WI38 (cell line): ENCODE data around the gene RPS6KA3.

Source experiments
- H3K4me3 ChIP-seq: 2 replicates; pipeline ENCODE4 v1.5.1; 2011; ENCODE audit warnings: low read depth, mild to moderate bottlenecking, control low read depth, low read length
- CTCF ChIP-seq: IDR thresholded peaks from 2 replicates; pipeline ENCODE4 v1.5.1; 2012; ENCODE audit warnings: low read depth, mild to moderate bottlenecking, control low read depth, low read length

The RPS6KA3 gene

GRCh38 chrX:20231598-20231997, 35.1 kb downstream of the RPS6KA3 start:
- no peak overlapping the region for H3K4me3 ChIP-seq
- TF ChIP-seq CTCF: no peak

GRCh38 chrX:20230406-20230805, 36.3 kb downstream of the RPS6KA3 start:
- no peak for TF ChIP-seq CTCF
- no peak overlapping the region for H3K4me3 ChIP-seq

- TF ChIP-seq CTCF: no peak
- no peak overlapping the region for H3K4me3 ChIP-seq
These were observed 37.6 kb downstream of the RPS6KA3 start for GRCh38 chrX:20229155-20229554.

GRCh38 chrX:20228245-20228644, 38.5 kb downstream of the RPS6KA3 start:
- TF ChIP-seq CTCF: no peak
- H3K4me3 ChIP-seq: no peak overlapping the region

- no peak overlapping the region for H3K4me3 ChIP-seq
These were observed 39.6 kb downstream of the RPS6KA3 start for GRCh38 chrX:20227116-20227515.

GRCh38 chrX:20225488-20225833, 41.2 kb downstream of the RPS6KA3 start:
- no peak overlapping the region for H3K4me3 ChIP-seq
- TF ChIP-seq CTCF: no peak

More at GRCh38 chrX:20227116-20227515, 39.6 kb downstream of the RPS6KA3 start:
- TF ChIP-seq CTCF: no peak

GRCh38 chrX:20224814-20225487, 41.8 kb downstream of the RPS6KA3 start:
- no peak for TF ChIP-seq CTCF
- no peak overlapping the region for H3K4me3 ChIP-seq
